ENCODE data around the gene C1R. TPM values are rescaled to one million over a fixed set of nuclear protein-coding genes. Genes with fewer than 3 reads are reported as not detected.

The C1R gene
- total and polyA plus RNA-seq, 2 of the 8 experiments (the other 6 are each of a cell fraction or from before 2014, with no cell fraction given): 6.9 to 16.3 TPM

GRCh38 chr12:7122811-7123769 is 30.8 kb upstream of the C1R start:
- Histone ChIP-seq H3K9me3 (ENCODE audit: insufficient read depth in 2 of 2, low read depth in 1 of 2, low read length in 1 of 2) (no peaks in the 10 kb centered on the region), H3K18ac (ENCODE audit: extremely low read depth, low read length) (no peak overlapping the region), H3K4me1 (replicated peaks in 1 of 4; ENCODE audit: control insufficient read depth in 3 of 4, insufficient read depth in 4 of 4, low read length in 3 of 4) (peaks cover 0 to 3% (median 0%) of the 10 kb centered on the region in 4 experiments; a peak in 2 of 7 replicates), H3K23ac (ENCODE audit: insufficient read length) (no peak overlapping the region), H3K27ac (ENCODE audit: low read depth, low read length) (no peak overlapping the region), H3K36me3 (ENCODE audit: control insufficient read depth in 2 of 4, insufficient read depth in 4 of 4, low read length in 3 of 4) (no peaks in the 10 kb centered on the region), H3K79me1 (ENCODE audit: low read depth, low read length) (no peaks in the 10 kb centered on the region), H3K4me2 (ENCODE audit: insufficient read depth in 1 of 2, low read depth in 2 of 2, low read length in 2 of 2) (no peak overlapping the region), H4K5ac (ENCODE audit: insufficient read length, low read depth, low read length) (no peak overlapping the region), H3K4me3 (ENCODE audit: extremely low read depth in 1 of 4, insufficient read depth in 2 of 4, low read depth in 3 of 4, low read length in 4 of 4) (no peak overlapping the region), H3K9ac (replicated peaks in 1 of 4; ENCODE audit: extremely low read depth in 1 of 4, low read depth in 3 of 4, low read length in 3 of 4) (no peak overlapping the region), H4K91ac (replicated peaks; ENCODE audit: insufficient read length, low read length) (no peak overlapping the region), H2AK5ac (ENCODE audit: low read depth, low read length) (no peak overlapping the region), H3K79me2 (ENCODE audit: control insufficient read depth in 1 of 2, insufficient read depth in 2 of 2, low read length in 2 of 2) (no peaks in the 10 kb centered on the region), H2BK5ac (ENCODE audit: low read depth, low read length) (no peak overlapping the region; the same call in 1 of the 2 replicates), H2BK15ac (ENCODE audit: low read length) (no peak overlapping the region), H2BK20ac (ENCODE audit: low read length) (no peak overlapping the region), H4K8ac (ENCODE audit: extremely low read depth, insufficient read depth, low read length) (no peak overlapping the region), H3K4ac (replicated peaks; ENCODE audit: insufficient read length, low read depth, low read length) (no peak overlapping the region), H3K56ac (replicated peaks; ENCODE audit: insufficient read length, low read depth, low read length) (no peak overlapping the region), H4K20me1 (replicated peaks in 1 of 2; ENCODE audit: control insufficient read depth in 1 of 2, insufficient read depth in 2 of 2, low read length in 2 of 2) (no peaks in the 10 kb centered on the region), H3K14ac (ENCODE audit: insufficient read length) (no peak overlapping the region), H2BK12ac (ENCODE audit: low read depth, low read length) (no peak overlapping the region), H3K27me3 (replicated peaks in 1 of 4; ENCODE audit: control insufficient read depth in 3 of 4, extremely low read depth in 1 of 4, insufficient read depth in 3 of 4, low read length in 3 of 4) (no peaks in the 10 kb centered on the region), H2BK120ac (replicated peaks; ENCODE audit: low read depth, low read length) (no peak overlapping the region), H3K23me2 (ENCODE audit: low read depth, low read length) (no peaks in the 10 kb centered on the region), H2AFZ (ENCODE audit: low read length) (no peak overlapping the region)
- ChIA-PET POLR2A (ENCODE audit: partially characterized antibody) (interaction anchor here (0.6 to 4.3 kb wide), 4 partner anchors 10 to 271 kb away, joined by 3 to 25 read pairs (median 3); partner anchors contain the start of genes C1RL and USP5), CTCF (ENCODE audit: partially characterized antibody) (interaction anchor here (0.8 to 9.5 kb wide), 7 partner anchors 10 to 185 kb away, joined by 3 to 67 read pairs (median 3); partner anchors contain the start of gene C1RL)
- FAIRE-seq (no peak), DNase-seq (ENCODE audit: low read depth in 1 of 2, low spot score in 2 of 2) (no peak)
- TF ChIP-seq ASH2L (IDR thresholded peaks at IDR 0.05; ENCODE audit: low read length) (no peak), TAF7 (optimal IDR thresholded peaks at IDR 0.05; ENCODE audit: borderline replicate concordance, low read depth, low read length) (no peak), TAF1 (IDR thresholded peaks at IDR 0.05; ENCODE audit: low read depth, low read length) (no peak), EZH2 (IDR thresholded peaks at IDR 0.05; ENCODE audit: low read depth, low read length, severe bottlenecking) (no peak), USF2 (IDR thresholded peaks at IDR 0.05; ENCODE audit: low read length) (no peak), SIRT6 (IDR thresholded peaks at IDR 0.05; ENCODE audit: low read length) (no peak), MAX (IDR thresholded peaks at IDR 0.05) (no peak)
- 91% methylated on average over 7 of the region's 7 CpGs; no CpG with 5 or more reads in 1 of the 2 experiments for WGBS, 2 experiments (ENCODE audit: extremely low coverage in 1 of 2, insufficient coverage in 1 of 2, insufficient read length in 1 of 2, insufficient replicate concordance in 2 of 2, low coverage in 1 of 2, low lambda C conversion rate in 2 of 2, missing lambda C conversion rate in 1 of 2)
